ENCODE data around the gene RNPS1. TPM values are rescaled to one million over a fixed set of nuclear protein-coding genes. Genes with fewer than 3 reads are reported as not detected.

Gene RNPS1
- total RNA-seq, 1 donor: 81.1 TPM

GRCh38 chr16:2205104-2205966, 62.6 kb downstream of the RNPS1 start, which contains the start of gene MLST8:
MLST8 (plus strand) TSS chr16:2205454; CDS start chr16:2206086, 632 bp downstream.
- no peak for TF ChIP-seq CTCF (IDR thresholded peaks at IDR 0.05; ENCODE audit: extremely low read depth, low read depth, low read length)
- Histone ChIP-seq H3K27ac (ENCODE audit: low read depth, low read length) (peak within 1 kb of the TSS; percentile 92), H2AFZ (ENCODE audit: low read length) (peak within 1 kb of the TSS; percentile 92), H3K27me3 (ENCODE audit: insufficient read depth, low read length) (no peaks in the 10 kb centered on the region), H3K36me3 (ENCODE audit: insufficient read depth, low read length) (peaks cover 16% of the 10 kb centered on the region), H3K79me2 (ENCODE audit: insufficient read depth, low read length) (peaks cover 23% of the 10 kb centered on the region), H3K4me2 (ENCODE audit: insufficient read depth, low read length) (peak within 1 kb of the TSS; percentile 100), H3K4me3 (ENCODE audit: insufficient read depth, low read length) (peak within 1 kb of the TSS; percentile 98), H4K20me1 (ENCODE audit: insufficient read depth, low read length) (no peaks in the 10 kb centered on the region), H3K4me1 (ENCODE audit: insufficient read depth, low read length) (peaks cover 13% of the 10 kb centered on the region), H3K9me3 (ENCODE audit: low read depth, low read length) (no peaks in the 10 kb centered on the region)
- DNase-seq (ENCODE audit: insufficient read length, low spot score, missing footprints): peak; percentile 100

- Histone ChIP-seq H3K27me3 (ENCODE audit: insufficient read depth, low read length) (peaks cover 3% of the 10 kb centered on the region), H3K36me3 (ENCODE audit: insufficient read depth, low read length) (peaks cover 16% of the 10 kb centered on the region), H4K20me1 (ENCODE audit: insufficient read depth, low read length) (no peaks in the 10 kb centered on the region), H3K79me2 (ENCODE audit: insufficient read depth, low read length) (peaks cover 23% of the 10 kb centered on the region), H3K4me1 (ENCODE audit: insufficient read depth, low read length) (peaks cover 13% of the 10 kb centered on the region), H3K9me3 (ENCODE audit: low read depth, low read length) (no peaks in the 10 kb centered on the region), H3K4me3 (ENCODE audit: insufficient read depth, low read length) (peak overlapping the region; percentile 98), H2AFZ (ENCODE audit: low read length) (peak overlapping the region; percentile 92), H3K4me2 (ENCODE audit: insufficient read depth, low read length) (peak overlapping the region; percentile 100), H3K27ac (ENCODE audit: low read depth, low read length) (peak overlapping the region; percentile 92)
- no peak for DNase-seq (ENCODE audit: insufficient read length, low spot score, missing footprints)
- TF ChIP-seq CTCF (IDR thresholded peaks at IDR 0.05; ENCODE audit: extremely low read depth, low read depth, low read length): no peak
These were observed 63.4 kb downstream of the RNPS1 start for GRCh38 chr16:2204416-2205103.

Small RNAs within 50 kb of the gene (small RNA-seq; reads per million reads assigned to genes)
- gene MIR3677: 0.82 reads per million, percentile 14 among the genes with 10 or more reads in this experiment
- gene MIR4717: not detected

Other genes starting within 250 kb of the RNPS1 start
- not detected in 2 replicates for gene NPW, start 248.3 kb downstream of the RNPS1 start, total RNA-seq
- 26.8 and 33.7 TPM in 2 replicates for gene NHERF2, start 241.2 kb downstream of the RNPS1 start, total RNA-seq
- gene NTHL1, start 220.3 kb downstream of the RNPS1 start, total RNA-seq: 22.8 and 24.8 TPM in 2 replicates
- 73.1 and 78.9 TPM in 2 replicates for gene TSC2, start 220.1 kb downstream of the RNPS1 start, total RNA-seq
- gene PKD1, start 132.2 kb downstream of the RNPS1 start, total RNA-seq: 139 and 180 TPM in 2 replicates
- 0.36 and 0.59 TPM in 2 replicates for gene RAB26, start 119.5 kb downstream of the RNPS1 start, total RNA-seq
- gene TRAF7, start 112.3 kb downstream of the RNPS1 start, total RNA-seq: 49.5 and 56.1 TPM in 2 replicates
- not detected in 2 replicates for gene CASKIN1, start 71.5 kb downstream of the RNPS1 start, total RNA-seq
- 30.8 and 44.2 TPM in 2 replicates for gene MLST8, start 62.7 kb downstream of the RNPS1 start, total RNA-seq
- gene BRICD5, start 57.3 kb downstream of the RNPS1 start, total RNA-seq: 1.5 and 2.5 TPM in 2 replicates
- gene PGP, start 53.3 kb downstream of the RNPS1 start, total RNA-seq: 14.1 and 14.4 TPM in 2 replicates
- gene E4F1, start 44.5 kb downstream of the RNPS1 start, total RNA-seq: 30.9 and 31.5 TPM in 2 replicates
- 0.72 and 0.88 TPM in 2 replicates for gene DNASE1L2, start 31.7 kb downstream of the RNPS1 start, total RNA-seq
- gene ECI1, start 16.5 kb downstream of the RNPS1 start, total RNA-seq: 42.3 and 44.5 TPM in 2 replicates
- gene ABCA3, start 72.6 kb upstream of the RNPS1 start, total RNA-seq: 0.88 and 1.4 TPM in 2 replicates
- gene CCNF, start 161.3 kb upstream of the RNPS1 start, total RNA-seq: 6.9 and 7.4 TPM in 2 replicates
- gene TEDC2, start 192.0 kb upstream of the RNPS1 start, total RNA-seq: 3.5 and 5.1 TPM in 2 replicates
- gene NTN3, start 203.2 kb upstream of the RNPS1 start, total RNA-seq: under 0.01 and 0.36 TPM in 2 replicates
- 15.9 and 16.6 TPM in 2 replicates for gene TBC1D24, start 207.0 kb upstream of the RNPS1 start, total RNA-seq
- 18.8 and 22.7 TPM in 2 replicates for gene ATP6V0C, start 245.8 kb upstream of the RNPS1 start, total RNA-seq

Measured in osteoblast (primary cell).